Measurements from ENCODE around the gene KBTBD4. TPM values are rescaled to one million over a fixed set of nuclear protein-coding genes. Genes with fewer than 3 reads are reported as not detected.

The KBTBD4 gene
- total and polyA plus RNA-seq, 2 donors (not counting 1 experiment from before 2014, with no cell fraction given) = 8.6 to 20.3 TPM

GRCh38 chr11:47605921-47606320 is 27.2 kb upstream of the KBTBD4 start:
- TF ChIP-seq CTCF (IDR thresholded peaks at IDR 0.05) (no peak), EZH2 (IDR thresholded peaks at IDR 0.05; ENCODE audit: borderline replicate concordance, insufficient read depth, low read depth, low read length, poor library complexity, severe bottlenecking) (no peak)
- H3K4me1 Mint-ChIP-seq = peaks cover 4% of the 10 kb centered on the region
- Histone ChIP-seq H4K20me1 (ENCODE audit: control insufficient read depth, insufficient read depth, low read length, poor library complexity, severe bottlenecking) (no peaks in the 10 kb centered on the region), H3K9ac (ENCODE audit: low read length) (no peak overlapping the region), H3K4me1 (ENCODE audit: control insufficient read depth in 2 of 2, insufficient read depth in 2 of 2, low read length in 2 of 2) (peaks cover under 1 to 4% of the 10 kb centered on the region in 2 donors), H3K9me3 (ENCODE audit: control extremely low read depth in 1 of 3, control insufficient read depth in 2 of 3, insufficient read depth in 1 of 3, low read length in 2 of 3) (no peaks in the 10 kb centered on the region), H3K4me2 (replicated peaks; ENCODE audit: low read depth, low read length, poor library complexity, severe bottlenecking) (no peak overlapping the region), H3K27ac (ENCODE audit: low read length in 2 of 2) (no peak overlapping the region), H3K36me3 (replicated peaks in 1 of 2; ENCODE audit: control extremely low read depth in 1 of 2, control insufficient read depth in 1 of 2, extremely low read depth in 1 of 2, insufficient read depth in 2 of 2, low read length in 1 of 2) (peaks cover 0 to 4% of the 10 kb centered on the region in 2 experiments), H3K4me3 (ENCODE audit: control extremely low read depth in 1 of 5, extremely low read depth in 1 of 5, insufficient read depth in 1 of 5, low read depth in 2 of 5, low read length in 4 of 5) (no peak overlapping the region), H3K79me2 (ENCODE audit: control insufficient read depth, insufficient read depth, low read length) (no peaks in the 10 kb centered on the region), H3K27me3 (replicated peaks in 1 of 4; ENCODE audit: control extremely low read depth in 1 of 4, control insufficient read depth in 3 of 4, insufficient read depth in 4 of 4, low read length in 3 of 4) (no peaks in the 10 kb centered on the region), H2AFZ (ENCODE audit: insufficient read depth, low read depth, low read length, poor library complexity, severe bottlenecking) (no peak overlapping the region)
- POLR2A ChIA-PET = no interaction called here
- H3K27me3 Mint-ChIP-seq = no peaks in the 10 kb centered on the region
- no CpG with 5 or more reads among the region's 3 CpGs for WGBS (ENCODE audit: insufficient coverage)
- H3K9me3 Mint-ChIP-seq (ENCODE audit: insufficient read depth) = no peaks in the 10 kb centered on the region
- DNase-seq (no peak), ATAC-seq (ENCODE audit: low read depth) (no peak)
- CTCF ChIA-PET = no interaction called here
- no peak overlapping the region for H3K4me3 Mint-ChIP-seq
- H3K27ac Mint-ChIP-seq = no peak overlapping the region
- intact Hi-C loops (cut with micrococcal nuclease) = no loop called here

GRCh38 chr11:47603295-47603694 is 24.5 kb upstream of the KBTBD4 start:
- no peak for TF ChIP-seq EZH2 (IDR thresholded peaks at IDR 0.05; ENCODE audit: borderline replicate concordance, insufficient read depth, low read depth, low read length, poor library complexity, severe bottlenecking)
- no peak for TF ChIP-seq CTCF (IDR thresholded peaks at IDR 0.05)
- intact Hi-C loops (cut with micrococcal nuclease) = no loop called here
- ChIA-PET POLR2A (no interaction called here), CTCF (no interaction called here)
- no peak overlapping the region for H3K4me3 ChIP-seq (ENCODE audit: control extremely low read depth in 1 of 5, extremely low read depth in 1 of 5, insufficient read depth in 1 of 5, low read depth in 2 of 5, low read length in 4 of 5)
- no peak overlapping the region for H3K27ac ChIP-seq (ENCODE audit: low read length in 2 of 2)
- H2AFZ ChIP-seq (ENCODE audit: insufficient read depth, low read depth, low read length, poor library complexity, severe bottlenecking) = no peak overlapping the region
- H3K9me3 Mint-ChIP-seq (ENCODE audit: insufficient read depth) = no peaks in the 10 kb centered on the region
- H4K20me1 ChIP-seq (ENCODE audit: control insufficient read depth, insufficient read depth, low read length, poor library complexity, severe bottlenecking) = no peaks in the 10 kb centered on the region
- H3K4me3 Mint-ChIP-seq = no peak overlapping the region
- H3K27ac Mint-ChIP-seq = no peak overlapping the region
- H3K9me3 ChIP-seq (ENCODE audit: control extremely low read depth in 1 of 3, control insufficient read depth in 2 of 3, insufficient read depth in 1 of 3, low read length in 2 of 3) = no peaks in the 10 kb centered on the region
- H3K4me1 ChIP-seq (ENCODE audit: control insufficient read depth in 2 of 2, insufficient read depth in 2 of 2, low read length in 2 of 2) = no peaks in the 10 kb centered on the region
- ATAC-seq (ENCODE audit: low read depth) = no peak
- DNase-seq = no peak
- H3K9ac ChIP-seq (ENCODE audit: low read length) = no peak overlapping the region
- no peaks in the 10 kb centered on the region for H3K79me2 ChIP-seq (ENCODE audit: control insufficient read depth, insufficient read depth, low read length)
- peaks cover 0 to 4% of the 10 kb centered on the region in 2 experiments for H3K36me3 ChIP-seq (replicated peaks in 1 of 2; ENCODE audit: control extremely low read depth in 1 of 2, control insufficient read depth in 1 of 2, extremely low read depth in 1 of 2, insufficient read depth in 2 of 2, low read length in 1 of 2)
- peaks cover 5% of the 10 kb centered on the region for H3K27me3 Mint-ChIP-seq
- no peak overlapping the region for H3K4me2 ChIP-seq (replicated peaks; ENCODE audit: low read depth, low read length, poor library complexity, severe bottlenecking)
- no peaks in the 10 kb centered on the region for H3K4me1 Mint-ChIP-seq
- 100% methylated on average over 3 of the region's 4 CpGs for WGBS (ENCODE audit: insufficient coverage)
- no peaks in the 10 kb centered on the region for H3K27me3 ChIP-seq (replicated peaks in 1 of 4; ENCODE audit: control extremely low read depth in 1 of 4, control insufficient read depth in 3 of 4, insufficient read depth in 4 of 4, low read length in 3 of 4)

All from B cell (primary cell).